HG02623 (cell line): ENCODE data around the gene FADS2.

Experiments used
- ATAC-seq: cut with Tn5 transposase; IDR thresholded peaks from one replicate; pipeline ENCODE4 v1.9.1; 2021; ENCODE audit warnings: moderate library complexity; ENCODE audit not compliant: unreplicated experiment

Gene FADS2

GRCh38 chr11:61827571-61828378, at the start of gene FADS2:
TSS of gene FADS2 (plus strand) at chr11:61828300. CDS start at chr11:61828391, 91 bp downstream.
- peak; percentile 68 for ATAC-seq

GRCh38 chr11:61778357-61778886, 49.7 kb upstream of the FADS2 start:
- ATAC-seq, result no peak

GRCh38 chr11:61778920-61779650, 49.0 kb upstream of the FADS2 start:
- ATAC-seq, result no peak

GRCh38 chr11:61779666-61780525, 48.2 kb upstream of the FADS2 start:
- no peak for ATAC-seq

GRCh38 chr11:61780581-61781162, 47.4 kb upstream of the FADS2 start:
- ATAC-seq, result no peak

- no peak for ATAC-seq
Measured at GRCh38 chr11:61781585-61781984, 46.5 kb upstream of the FADS2 start.

- no peak for ATAC-seq
Measured at GRCh38 chr11:61782299-61782698, 45.8 kb upstream of the FADS2 start.

GRCh38 chr11:61782841-61783240, 45.3 kb upstream of the FADS2 start:
- ATAC-seq, result no peak

- no peak for ATAC-seq
Measured at GRCh38 chr11:61783717-61784505, 44.2 kb upstream of the FADS2 start.

- ATAC-seq, result no peak
Measured at GRCh38 chr11:61784506-61784805, 43.6 kb upstream of the FADS2 start.

- ATAC-seq, result no peak
Measured at GRCh38 chr11:61785837-61786402, 42.2 kb upstream of the FADS2 start.

GRCh38 chr11:61787928-61788491, 40.1 kb upstream of the FADS2 start:
- no peak for ATAC-seq

- no peak for ATAC-seq
Measured at GRCh38 chr11:61791737-61792309, 36.3 kb upstream of the FADS2 start.

GRCh38 chr11:61792310-61793082, 35.6 kb upstream of the FADS2 start, which contains the start of the genes FEN1 and TMEM258:
TSS of gene FEN1 (plus strand) at chr11:61792911. CDS start at chr11:61795362, 2,451 bp downstream.
TSS of gene TMEM258 (minus strand) at chr11:61792599. CDS start at chr11:61792558, 41 bp downstream.
- ATAC-seq, result peak; percentile 82

GRCh38 chr11:61793083-61793828, 34.8 kb upstream of the FADS2 start:
- no peak for ATAC-seq

- ATAC-seq, result no peak
Measured at GRCh38 chr11:61793829-61794204, 34.3 kb upstream of the FADS2 start.

- ATAC-seq, result no peak
Measured at GRCh38 chr11:61794579-61794978, 33.5 kb upstream of the FADS2 start.
